GM12873 (cell line): Measurements from ENCODE around the gene STK39.
A peak's percentile ranks its signal among the peaks of the same experiment; 100 is the strongest.

Source experiments
- CTCF ChIP-seq: IDR thresholded peaks from 2 replicates; pipeline ENCODE4 v1.5.1; 2012; ENCODE audit warnings: low read depth, mild to moderate bottlenecking, moderate library complexity, low read length, control low read depth; ENCODE audit not compliant: insufficient read depth; ENCODE audit errors: missing control alignments

The STK39 gene

GRCh38 chr2:168127371-168127770, 120.0 kb downstream of the STK39 start:
- no peak for TF ChIP-seq CTCF

GRCh38 chr2:168120730-168121129, 126.7 kb downstream of the STK39 start:
- no peak for TF ChIP-seq CTCF

DNA sequence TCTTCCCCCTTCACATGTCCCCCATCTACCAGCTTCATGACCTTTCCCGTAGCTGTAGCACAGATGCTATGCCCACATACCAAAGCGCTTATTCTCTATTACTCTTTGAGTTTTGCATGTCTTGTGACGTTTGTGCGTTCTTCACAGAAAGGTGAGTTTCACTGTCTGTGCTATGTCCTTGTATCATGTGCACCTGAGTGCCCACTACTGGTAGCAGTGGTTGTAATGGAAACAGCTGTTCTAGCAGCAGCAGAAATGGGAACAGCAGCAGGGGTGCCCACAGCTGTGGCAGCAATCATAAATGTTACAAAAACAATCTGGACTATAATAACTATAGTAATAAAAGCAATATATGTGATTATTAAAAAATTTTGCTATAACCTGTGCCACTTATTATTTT, 127.1 kb downstream of the STK39 start:
- TF ChIP-seq CTCF, result no peak

DNA sequence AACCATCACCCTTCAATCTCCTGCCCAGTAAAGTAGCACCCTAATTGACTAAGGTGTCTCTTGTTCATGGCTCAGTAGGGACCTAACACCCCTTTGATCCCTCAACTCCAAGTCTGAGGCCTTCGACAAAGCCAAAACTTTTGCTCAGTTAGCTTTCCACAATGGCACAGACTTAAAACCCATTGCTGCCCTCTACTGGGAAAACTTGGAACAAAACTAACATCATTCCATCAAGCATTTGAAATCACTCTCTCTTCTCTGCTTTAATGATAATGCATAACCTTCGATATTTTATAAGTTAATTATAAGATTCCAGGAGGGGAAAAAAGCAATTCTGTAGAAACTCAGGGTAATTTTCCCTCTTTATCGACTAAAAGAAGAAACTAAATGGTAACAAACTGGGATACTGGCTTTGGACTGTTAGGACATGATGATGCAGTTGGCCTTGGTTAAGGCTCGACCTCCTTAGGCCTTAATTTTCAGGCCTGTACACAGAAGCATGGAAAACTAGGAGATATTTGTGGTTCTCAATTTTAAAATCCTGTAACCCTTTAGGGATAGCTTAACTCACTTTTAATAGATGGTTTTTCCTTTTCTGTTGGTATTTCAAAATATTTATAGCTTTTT, 127.8 kb downstream of the STK39 start:
- peak; percentile 67 for TF ChIP-seq CTCF

DNA sequence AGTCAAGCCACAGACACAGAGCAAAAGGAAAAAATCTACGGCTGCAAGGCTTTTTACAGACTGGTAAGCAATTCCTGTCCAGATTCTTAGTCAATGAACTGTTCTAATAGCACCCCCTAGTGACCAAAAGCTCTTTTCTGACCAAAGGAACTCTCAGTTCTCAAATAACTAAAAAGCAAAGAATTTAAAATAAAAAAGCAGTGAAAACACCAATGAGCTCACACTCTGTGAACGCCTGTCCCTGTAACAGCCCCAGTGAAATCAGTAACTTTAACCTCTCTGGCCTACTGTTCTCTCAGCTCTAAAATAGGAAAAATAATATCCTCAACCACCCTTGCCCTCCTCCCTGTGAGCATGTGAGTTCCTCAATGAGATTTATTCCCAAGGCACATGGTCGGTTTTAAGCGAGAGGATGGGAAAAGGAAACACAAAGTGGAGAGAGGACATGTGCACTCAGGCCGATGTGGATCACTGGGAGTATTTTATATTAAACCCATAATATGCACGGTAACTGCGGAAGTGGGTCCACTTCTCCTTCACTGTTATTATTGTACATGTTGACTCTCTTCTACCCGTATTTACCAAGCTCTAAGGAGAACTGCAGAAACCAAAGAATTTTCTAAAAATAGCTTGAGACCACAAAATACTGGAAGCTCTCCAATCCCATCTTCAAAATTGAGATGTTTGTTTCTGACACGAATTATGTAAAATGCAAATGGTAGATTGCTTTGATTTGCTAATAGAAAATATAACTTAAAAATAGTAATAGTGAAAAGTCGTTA, 128.5 kb downstream of the STK39 start:
- peak; percentile 67 for TF ChIP-seq CTCF

GRCh38 chr2:168116448-168116847, 130.9 kb downstream of the STK39 start:
- TF ChIP-seq CTCF, result no peak

DNA sequence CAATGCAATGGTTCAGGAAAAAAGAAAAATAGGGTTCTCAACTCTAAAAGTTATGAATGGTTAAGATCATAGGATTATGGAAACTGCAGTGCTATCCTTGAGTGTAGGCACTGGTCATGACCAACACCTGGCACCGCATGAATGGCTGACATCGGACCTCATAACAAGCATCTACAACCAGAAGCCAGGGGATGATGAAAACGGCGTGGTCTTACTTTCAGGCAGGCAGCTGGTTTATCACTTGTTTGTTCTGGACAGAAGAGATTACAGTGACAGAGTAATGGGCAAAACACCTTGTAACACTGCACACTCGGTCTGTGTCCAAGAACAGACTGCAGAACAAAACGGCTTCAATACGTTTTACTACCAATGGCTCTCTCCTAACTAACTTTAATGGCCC, 132.8 kb downstream of the STK39 start:
- TF ChIP-seq CTCF, result no peak
